ENCODE measurements around the gene CCDC87. TPM values are rescaled to one million over a fixed set of nuclear protein-coding genes. Genes with fewer than 3 reads are reported as not detected.

The CCDC87 gene
- total and polyA plus RNA-seq, 2 of the 8 experiments (the other 6 are each of a cell fraction or from before 2014, with no cell fraction given) = 0.32 to 0.99 TPM

- TF ChIP-seq RNF2 (IDR thresholded peaks at IDR 0.05; ENCODE audit: borderline replicate concordance, low read depth, low read length, missing control alignments, poor library complexity, severe bottlenecking) (no peak), CHD1 (IDR thresholded peaks at IDR 0.05; ENCODE audit: low read depth, low read length) (no peak), CEBPB (IDR thresholded peaks at IDR 0.05; ENCODE audit: low read depth, low read length) (no peak), EP300 (IDR thresholded peaks at IDR 0.05; ENCODE audit: borderline replicate concordance in 1 of 2, low read depth in 2 of 2, low read length in 2 of 2) (no peak), PHF8 (conservative IDR thresholded peaks at IDR 0.05; ENCODE audit: low read depth, low read length) (no peak), TAF1 (IDR thresholded peaks at IDR 0.05; ENCODE audit: low read depth, low read length) (no peak), NRF1 (IDR thresholded peaks at IDR 0.05; ENCODE audit: low read depth, low read length) (no peak), TAF7 (optimal IDR thresholded peaks at IDR 0.05; ENCODE audit: borderline replicate concordance, low read depth, low read length) (no peak), SAP30 (IDR thresholded peaks at IDR 0.05; ENCODE audit: insufficient read depth, insufficient replicate concordance, low read length) (no peak), SIN3A (conservative IDR thresholded peaks at IDR 0.05 in 1 of 2, IDR thresholded peaks at IDR 0.05 in 1 of 2; ENCODE audit: low read depth in 1 of 2, low read length in 2 of 2) (no peak)
Observed at GRCh38 chr11:66563832-66564231, 29.0 kb downstream of the CCDC87 start (continued).
